RWPE2 (cell line): ENCODE results near the gene HHIPL1.

Experiments
- ATAC-seq: fragments of 200-7000 bp; cut with Tn5 transposase; 3 replicates; pipeline ENCODE4 v1.9.1; 2021; ENCODE audit warnings: low read depth
- DNase-seq: peaks from one replicate; pipeline ENCODE4 v3.0.0-alpha.2; 2020; ENCODE audit warnings: low spot score
- H3K27ac ChIP-seq: fragments of 450-650 bp; 2 replicates; pipeline ENCODE4 v1.5.1; 2017; ENCODE audit warnings: mild to moderate bottlenecking; ENCODE audit not compliant: poor library complexity, severe bottlenecking
- H3K27me3 ChIP-seq: fragments of 250-450 bp; sonication (Bioruptor Pico); 2 replicates; pipeline ENCODE4 v1.5.1; 2021; ENCODE audit warnings: mild to moderate bottlenecking, moderate library complexity; ENCODE audit not compliant: insufficient read depth, poor library complexity, severe bottlenecking
- H3K36me3 ChIP-seq: fragments of 250-450 bp; sonication (Bioruptor Pico); 2 replicates; pipeline ENCODE4 v1.5.1; 2020; ENCODE audit warnings: low read depth, mild to moderate bottlenecking, moderate library complexity
- H3K4me1 ChIP-seq: fragments of 250-450 bp; sonication (Bioruptor Pico); 2 replicates; pipeline ENCODE4 v1.5.1; 2021; ENCODE audit warnings: mild to moderate bottlenecking, moderate library complexity; ENCODE audit not compliant: insufficient read depth, poor library complexity, severe bottlenecking
- H3K4me3 ChIP-seq: fragments of 250-450 bp; sonication (Bioruptor Pico); 2 replicates; pipeline ENCODE4 v1.5.1; 2021; ENCODE audit warnings: mild to moderate bottlenecking, moderate library complexity; ENCODE audit not compliant: severe bottlenecking
- H3K9me3 ChIP-seq: fragments of 250-450 bp; sonication (Bioruptor Pico); 2 replicates; pipeline ENCODE4 v1.5.1; 2021; ENCODE audit warnings: mild to moderate bottlenecking, moderate library complexity; ENCODE audit not compliant: severe bottlenecking
- TF ChIP-seq, protein P1 (sequence below): fragments of 450-650 bp; IDR thresholded peaks from one replicate; pipeline ENCODE4 v1.5.1; 2017; ENCODE audit warnings: mild to moderate bottlenecking, moderate library complexity; ENCODE audit not compliant: poor library complexity, severe bottlenecking

HHIPL1 gene

GRCh38 chr14:99674776-99675381 is 29.9 kb downstream of the HHIPL1 start:
- H3K27ac ChIP-seq: no peak overlapping the region
- no peak overlapping the region for H3K4me3 ChIP-seq
- H3K4me1 ChIP-seq: no peaks in the 10 kb centered on the region
- H3K9me3 ChIP-seq: peaks cover 17% of the 10 kb centered on the region
- H3K27me3 ChIP-seq: peaks cover 22% of the 10 kb centered on the region
- peak; percentile 44 for DNase-seq
- TF ChIP-seq, protein P1, sequence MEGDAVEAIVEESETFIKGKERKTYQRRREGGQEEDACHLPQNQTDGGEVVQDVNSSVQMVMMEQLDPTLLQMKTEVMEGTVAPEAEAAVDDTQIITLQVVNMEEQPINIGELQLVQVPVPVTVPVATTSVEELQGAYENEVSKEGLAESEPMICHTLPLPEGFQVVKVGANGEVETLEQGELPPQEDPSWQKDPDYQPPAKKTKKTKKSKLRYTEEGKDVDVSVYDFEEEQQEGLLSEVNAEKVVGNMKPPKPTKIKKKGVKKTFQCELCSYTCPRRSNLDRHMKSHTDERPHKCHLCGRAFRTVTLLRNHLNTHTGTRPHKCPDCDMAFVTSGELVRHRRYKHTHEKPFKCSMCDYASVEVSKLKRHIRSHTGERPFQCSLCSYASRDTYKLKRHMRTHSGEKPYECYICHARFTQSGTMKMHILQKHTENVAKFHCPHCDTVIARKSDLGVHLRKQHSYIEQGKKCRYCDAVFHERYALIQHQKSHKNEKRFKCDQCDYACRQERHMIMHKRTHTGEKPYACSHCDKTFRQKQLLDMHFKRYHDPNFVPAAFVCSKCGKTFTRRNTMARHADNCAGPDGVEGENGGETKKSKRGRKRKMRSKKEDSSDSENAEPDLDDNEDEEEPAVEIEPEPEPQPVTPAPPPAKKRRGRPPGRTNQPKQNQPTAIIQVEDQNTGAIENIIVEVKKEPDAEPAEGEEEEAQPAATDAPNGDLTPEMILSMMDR: no peak
- no peaks in the 10 kb centered on the region for H3K36me3 ChIP-seq
- ATAC-seq: no peak

DNA sequence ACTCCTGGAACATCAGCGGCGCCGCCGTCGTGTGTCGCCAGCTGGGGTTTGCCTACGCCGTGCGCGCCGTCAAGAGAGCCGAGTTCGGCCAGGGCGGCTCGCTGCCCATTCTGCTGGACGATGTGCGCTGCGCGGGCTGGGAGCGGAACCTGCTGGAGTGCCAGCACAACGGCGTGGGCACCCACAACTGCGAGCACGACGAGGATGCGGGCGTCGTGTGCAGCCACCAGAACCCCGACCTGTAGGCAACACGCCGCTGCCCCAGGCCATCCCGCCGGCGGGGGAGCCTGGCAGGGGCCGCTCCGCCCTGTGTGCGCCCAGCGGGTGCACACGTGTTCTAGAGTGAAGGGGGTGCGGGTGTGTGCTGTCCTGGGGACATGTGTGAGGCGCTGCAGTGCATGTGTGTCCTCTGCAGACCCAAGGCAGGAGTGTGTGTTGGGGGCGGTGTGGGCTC is 30.5 kb downstream of the HHIPL1 start:
- Histone ChIP-seq H3K4me3 (no peak overlapping the region), H3K9me3 (peaks cover 17% of the 10 kb centered on the region), H3K4me1 (no peaks in the 10 kb centered on the region), H3K27me3 (peaks cover 22% of the 10 kb centered on the region), H3K36me3 (no peaks in the 10 kb centered on the region), H3K27ac (no peak overlapping the region)
- TF ChIP-seq, protein P1: no peak
- peak; percentile 18; the same call in 2 of the 3 replicates for ATAC-seq
- DNase-seq: no peak

DNA sequence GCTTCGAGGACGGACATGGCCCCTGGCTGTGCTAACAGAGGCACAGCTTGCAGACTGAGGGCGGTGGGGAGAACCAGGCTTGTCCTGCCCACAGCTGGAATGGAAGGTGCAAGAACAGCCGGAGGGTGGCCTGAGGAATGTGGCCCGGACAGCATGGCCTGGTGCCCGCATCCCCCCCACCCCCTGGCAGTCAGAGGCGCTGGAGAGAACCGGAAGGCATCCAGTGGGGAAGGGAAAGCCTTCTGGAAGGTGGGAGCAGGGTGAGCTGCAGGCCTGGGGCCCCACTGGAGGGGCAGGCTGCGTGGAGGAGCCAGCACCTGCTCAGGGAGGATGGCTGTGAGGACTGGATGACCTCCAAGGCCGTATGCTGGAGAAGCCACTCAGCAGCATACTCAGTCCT is 31.0 kb downstream of the HHIPL1 start:
- ATAC-seq (peak; percentile 8; the same call in 1 of the 3 replicates), DNase-seq (no peak)
- no peaks in the 10 kb centered on the region for H3K36me3 ChIP-seq
- H3K27me3 ChIP-seq: peaks cover 22% of the 10 kb centered on the region
- H3K4me1 ChIP-seq: no peaks in the 10 kb centered on the region
- H3K4me3 ChIP-seq: no peak overlapping the region
- peaks cover 17% of the 10 kb centered on the region for H3K9me3 ChIP-seq
- no peak overlapping the region for H3K27ac ChIP-seq
- TF ChIP-seq, protein P1: no peak

GRCh38 chr14:99676657-99677056 is 31.7 kb downstream of the HHIPL1 start:
- Histone ChIP-seq H3K27ac (no peak overlapping the region), H3K4me3 (no peak overlapping the region), H3K36me3 (no peaks in the 10 kb centered on the region), H3K4me1 (no peaks in the 10 kb centered on the region), H3K27me3 (peaks cover 22% of the 10 kb centered on the region), H3K9me3 (peaks cover 17% of the 10 kb centered on the region)
- DNase-seq: no peak
- TF ChIP-seq, protein P1: no peak
- no peak for ATAC-seq

- peaks cover 22% of the 10 kb centered on the region for H3K27me3 ChIP-seq
- DNase-seq: no peak
- ATAC-seq: no peak
- H3K36me3 ChIP-seq: no peaks in the 10 kb centered on the region
- H3K27ac ChIP-seq: no peak overlapping the region
- H3K4me1 ChIP-seq: no peaks in the 10 kb centered on the region
- H3K9me3 ChIP-seq: peaks cover 17% of the 10 kb centered on the region
- TF ChIP-seq, protein P1: no peak
- H3K4me3 ChIP-seq: no peak overlapping the region
Observed at GRCh38 chr14:99677231-99678140, 32.6 kb downstream of the HHIPL1 start.
